ENCODE results near the gene ASCC3.

Gene ASCC3

GRCh38 chr6:100918152-100918551, 37.0 kb upstream of the ASCC3 start:
- no peaks in the 10 kb centered on the region for H3K36me3 ChIP-seq (ENCODE audit: control insufficient read depth, low read length)
- H4K20me1 ChIP-seq (ENCODE audit: control insufficient read depth, insufficient read depth, low read depth, low read length), result no peaks in the 10 kb centered on the region
- no peaks in the 10 kb centered on the region for H3K9me2 ChIP-seq (replicated peaks; ENCODE audit: control insufficient read depth, low read length)
- no peaks in the 10 kb centered on the region for H3K4me1 ChIP-seq (ENCODE audit: control insufficient read depth, low read length)
- H3F3A ChIP-seq (ENCODE audit: control insufficient read depth, insufficient read depth), result no peaks in the 10 kb centered on the region
- no peaks in the 10 kb centered on the region for H3K27me3 ChIP-seq (ENCODE audit: control insufficient read depth, low read length)
- H3K79me2 ChIP-seq (ENCODE audit: control insufficient read depth, low read length), result no peaks in the 10 kb centered on the region
- no peak overlapping the region for H3K4me2 ChIP-seq (ENCODE audit: low read length)
- no peak for TF ChIP-seq CTCF (IDR thresholded peaks at IDR 0.05; ENCODE audit: low read depth, low read length, poor library complexity, severe bottlenecking)
- no peak for TF ChIP-seq EZH2phosphoT487 (IDR thresholded peaks at IDR 0.05; ENCODE audit: borderline replicate concordance, low read length)
- no peak overlapping the region for H3K27ac ChIP-seq (ENCODE audit: low read depth, low read length)
- H3K4me3 ChIP-seq (ENCODE audit: low read length), result no peak overlapping the region
- no peaks in the 10 kb centered on the region for H3K9me3 ChIP-seq (ENCODE audit: control insufficient read depth, insufficient read depth, low read length)

- Histone ChIP-seq H3K9me3 (ENCODE audit: control insufficient read depth, insufficient read depth, low read length) (no peaks in the 10 kb centered on the region), H3K4me3 (ENCODE audit: low read length) (no peak overlapping the region), H3F3A (ENCODE audit: control insufficient read depth, insufficient read depth) (no peaks in the 10 kb centered on the region), H3K79me2 (ENCODE audit: control insufficient read depth, low read length) (no peaks in the 10 kb centered on the region), H3K4me1 (ENCODE audit: control insufficient read depth, low read length) (no peaks in the 10 kb centered on the region), H4K20me1 (ENCODE audit: control insufficient read depth, insufficient read depth, low read depth, low read length) (no peaks in the 10 kb centered on the region), H3K9me2 (replicated peaks; ENCODE audit: control insufficient read depth, low read length) (no peaks in the 10 kb centered on the region), H3K36me3 (ENCODE audit: control insufficient read depth, low read length) (no peaks in the 10 kb centered on the region), H3K27me3 (ENCODE audit: control insufficient read depth, low read length) (no peaks in the 10 kb centered on the region), H3K27ac (ENCODE audit: low read depth, low read length) (no peak overlapping the region), H3K4me2 (ENCODE audit: low read length) (no peak overlapping the region)
- TF ChIP-seq CTCF (IDR thresholded peaks at IDR 0.05; ENCODE audit: low read depth, low read length, poor library complexity, severe bottlenecking) (no peak), EZH2phosphoT487 (IDR thresholded peaks at IDR 0.05; ENCODE audit: borderline replicate concordance, low read length) (no peak)
These were observed 34.7 kb upstream of the ASCC3 start for GRCh38 chr6:100915876-100916275.

GRCh38 chr6:100913400-100914276, 32.5 kb upstream of the ASCC3 start:
- Histone ChIP-seq H3K4me2 (ENCODE audit: low read length) (no peak overlapping the region), H3K36me3 (ENCODE audit: control insufficient read depth, low read length) (no peaks in the 10 kb centered on the region), H4K20me1 (ENCODE audit: control insufficient read depth, insufficient read depth, low read depth, low read length) (no peaks in the 10 kb centered on the region), H3K27ac (ENCODE audit: low read depth, low read length) (no peak overlapping the region), H3K27me3 (ENCODE audit: control insufficient read depth, low read length) (no peaks in the 10 kb centered on the region), H3K9me3 (ENCODE audit: control insufficient read depth, insufficient read depth, low read length) (no peaks in the 10 kb centered on the region), H3K4me1 (ENCODE audit: control insufficient read depth, low read length) (no peaks in the 10 kb centered on the region), H3K79me2 (ENCODE audit: control insufficient read depth, low read length) (no peaks in the 10 kb centered on the region), H3K4me3 (ENCODE audit: low read length) (no peak overlapping the region), H3F3A (ENCODE audit: control insufficient read depth, insufficient read depth) (no peaks in the 10 kb centered on the region), H3K9me2 (replicated peaks; ENCODE audit: control insufficient read depth, low read length) (no peaks in the 10 kb centered on the region)
- no peak for TF ChIP-seq CTCF (IDR thresholded peaks at IDR 0.05; ENCODE audit: low read depth, low read length, poor library complexity, severe bottlenecking)
- no peak for TF ChIP-seq EZH2phosphoT487 (IDR thresholded peaks at IDR 0.05; ENCODE audit: borderline replicate concordance, low read length)

All from DOHH2 (cell line).